Mesenteric fat pad (tissue), 1 donor: ENCODE data around the gene HLA-DPB1. TPM values are rescaled to one million over a fixed set of nuclear protein-coding genes. Genes with fewer than 3 reads are reported as not detected.
"Not testable (repeated sequence)": the region's sequence is repeated elsewhere in the genome, so short reads cannot be mapped to it uniquely, and the experiment has no call there.

Source experiments
- DNase-seq: peaks from one replicate; pipeline ENCODE4 v3.0.0-alpha.2; 2020; ENCODE audit warnings: low spot score
- total RNA-seq: library from RNA; stranded (reverse); fragmentation: NEBNext Ultra II Directional; extraction: Animal tissue kit (Norgen Biotek cat#: 25700); gene quantifications from one replicate; pipeline ENCODE4 v1.2.1, GENCODE V29; 2021
- donor health status: DM: yes; HTN: yes; CAD: no.

The HLA-DPB1 gene
- total RNA-seq, 1 donor from 2014 or later: 52.5 TPM

GRCh38 chr6:33101121-33101737 lies 25.4 kb downstream of the HLA-DPB1 start:
- not testable (repeated sequence) for DNase-seq

GRCh38 chr6:33103776-33104175 lies 28.0 kb downstream of the HLA-DPB1 start:
- no peak for DNase-seq

GRCh38 chr6:33104887-33105286 lies 29.1 kb downstream of the HLA-DPB1 start:
- no peak for DNase-seq

GRCh38 chr6:33105386-33105785 lies 29.6 kb downstream of the HLA-DPB1 start:
- no peak for DNase-seq

- no peak for DNase-seq
These were observed 30.4 kb downstream of the HLA-DPB1 start for GRCh38 chr6:33105916-33106871.

- DNase-seq: no peak
These were observed 31.9 kb downstream of the HLA-DPB1 start for GRCh38 chr6:33107641-33108040.

- DNase-seq: no peak
These were observed 32.5 kb downstream of the HLA-DPB1 start for GRCh38 chr6:33108307-33108706.

- no peak for DNase-seq
These were observed 36.4 kb downstream of the HLA-DPB1 start for GRCh38 chr6:33112148-33112547.

GRCh38 chr6:33113755-33114154 lies 38.0 kb downstream of the HLA-DPB1 start:
- no peak for DNase-seq

- no peak for DNase-seq
These were observed 38.6 kb downstream of the HLA-DPB1 start for GRCh38 chr6:33114406-33114805.

- DNase-seq: no peak
These were observed 40.6 kb downstream of the HLA-DPB1 start for GRCh38 chr6:33116417-33116816.

GRCh38 chr6:33116841-33117711 lies 41.3 kb downstream of the HLA-DPB1 start:
- no peak for DNase-seq

- no peak for DNase-seq
These were observed 42.1 kb downstream of the HLA-DPB1 start for GRCh38 chr6:33117811-33118277.

- no peak for DNase-seq
These were observed 42.8 kb downstream of the HLA-DPB1 start for GRCh38 chr6:33118525-33119123.

- DNase-seq: no peak
These were observed 44.2 kb downstream of the HLA-DPB1 start for GRCh38 chr6:33120001-33120400.

- DNase-seq: no peak
These were observed 47.4 kb downstream of the HLA-DPB1 start for GRCh38 chr6:33123181-33123580.

- no peak for DNase-seq
These were observed 48.1 kb downstream of the HLA-DPB1 start for GRCh38 chr6:33123732-33124524.

- no peak for DNase-seq
These were observed 48.7 kb downstream of the HLA-DPB1 start for GRCh38 chr6:33124525-33124901.

- no peak for DNase-seq
These were observed 49.2 kb downstream of the HLA-DPB1 start for GRCh38 chr6:33124947-33125346.

- DNase-seq: no peak
These were observed 50.4 kb downstream of the HLA-DPB1 start for GRCh38 chr6:33126101-33126714.
